NCI-H146 (cell line): ENCODE measurements around the gene RFTN1.
A peak's percentile ranks its signal among the peaks of the same experiment; 100 is the strongest.

Experiments
- DNase-seq: peaks from one replicate; lab custom pipeline; 2025; lab: John Stamatoyannopoulos, UW

The RFTN1 gene

DNA sequence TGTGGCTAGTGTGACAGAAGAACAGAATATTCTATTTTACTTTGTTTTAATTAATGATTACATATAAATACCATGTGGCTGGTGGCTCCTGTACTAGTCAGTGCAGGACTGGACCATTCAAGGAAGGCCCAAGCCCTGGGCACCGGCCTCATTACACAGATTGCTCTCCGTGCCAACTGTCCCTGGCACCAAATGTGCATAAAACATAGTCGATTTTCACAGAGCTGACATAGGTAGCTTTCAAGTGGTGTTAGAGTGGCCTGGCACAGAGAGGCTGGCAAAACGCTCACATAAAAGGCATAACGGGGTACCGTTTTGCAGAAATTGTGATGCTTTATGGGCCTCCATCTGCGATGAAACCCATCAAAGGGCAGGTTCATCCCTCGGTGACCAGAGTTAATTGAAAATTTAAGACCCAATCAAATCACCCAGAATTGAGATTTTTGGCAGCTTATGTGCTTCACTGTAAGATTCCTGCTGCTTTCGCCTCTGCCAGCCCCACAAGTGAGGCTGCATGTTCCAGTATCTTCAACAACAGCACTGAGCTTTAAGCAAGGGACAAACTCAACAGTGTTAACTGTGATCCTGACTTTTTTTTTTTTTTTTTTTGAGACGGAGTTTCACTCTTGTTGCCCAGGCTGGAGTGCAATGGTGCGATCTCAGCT, 25.9 kb downstream of the RFTN1 start:
- DNase-seq, result no peak

DNA sequence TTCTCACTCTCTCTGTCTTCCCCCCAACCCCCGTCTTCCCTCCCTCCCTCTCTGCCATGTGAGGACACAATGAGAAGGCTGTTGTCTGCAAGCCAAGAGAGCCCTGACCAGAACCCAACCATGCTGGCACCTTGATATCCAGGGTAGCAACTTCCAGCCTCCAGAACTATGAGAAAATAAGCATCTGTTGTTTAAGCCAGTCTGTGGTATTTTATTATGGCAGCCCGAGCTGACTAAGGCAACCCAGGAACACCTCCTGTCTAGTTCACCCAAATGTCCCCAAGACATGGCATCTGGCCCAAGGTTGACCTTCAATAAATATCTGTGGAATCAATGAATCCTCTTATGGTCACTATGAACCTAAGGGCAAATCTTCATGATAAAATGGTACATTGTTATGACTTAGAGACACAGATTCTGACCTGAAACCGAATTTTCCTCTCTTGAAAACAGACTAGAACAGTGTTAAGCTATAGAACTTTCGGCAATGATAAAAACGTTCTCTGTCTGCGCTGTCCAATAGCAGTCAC, 26.5 kb downstream of the RFTN1 start:
- no peak for DNase-seq

DNA sequence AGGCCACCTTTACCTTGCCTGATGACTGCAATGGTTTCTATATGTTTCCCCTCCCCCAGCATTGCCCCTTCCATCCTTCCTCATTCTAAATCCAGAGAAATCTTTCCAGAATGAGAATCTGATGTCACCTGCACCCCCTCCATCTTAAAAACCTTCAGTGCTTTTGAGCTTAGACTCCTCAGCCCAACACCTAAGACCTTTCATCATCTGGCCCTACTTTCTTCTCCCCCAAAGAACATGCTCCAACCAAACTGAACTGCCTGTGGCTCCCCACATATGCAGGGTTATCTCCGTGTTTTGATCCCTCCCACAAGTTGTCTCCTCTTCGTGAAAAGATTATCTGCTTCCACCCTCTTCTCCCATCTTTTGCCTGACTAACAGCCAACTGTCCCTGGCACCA, 27.3 kb downstream of the RFTN1 start:
- DNase-seq, result no peak

DNA sequence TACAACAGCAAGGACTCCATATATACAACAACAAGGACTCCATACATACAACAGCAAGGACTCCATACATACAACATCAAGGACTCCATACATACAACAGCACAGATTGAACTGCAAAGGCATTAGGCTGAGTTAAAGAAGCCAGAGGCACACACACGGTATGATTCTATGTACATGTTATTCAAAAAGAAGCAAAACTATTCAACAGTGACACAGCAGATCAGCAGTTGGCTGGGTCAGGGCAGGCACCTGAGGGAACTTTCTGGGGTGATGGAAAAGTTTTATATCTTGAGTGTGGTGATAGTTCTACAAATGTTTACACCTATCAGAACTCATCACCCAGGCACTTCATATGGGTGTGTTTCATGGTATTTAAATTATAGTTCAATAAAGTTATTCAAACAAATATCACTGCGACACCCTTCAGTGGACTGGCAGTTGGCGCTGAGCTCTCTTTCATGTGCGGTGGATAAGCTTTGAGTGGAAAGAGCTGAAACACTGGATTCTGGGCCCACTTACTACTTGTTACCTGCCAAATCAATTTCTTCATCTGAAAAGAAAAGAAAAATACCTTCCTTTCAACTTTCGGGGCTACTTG, 28.0 kb downstream of the RFTN1 start:
- no peak for DNase-seq

DNA sequence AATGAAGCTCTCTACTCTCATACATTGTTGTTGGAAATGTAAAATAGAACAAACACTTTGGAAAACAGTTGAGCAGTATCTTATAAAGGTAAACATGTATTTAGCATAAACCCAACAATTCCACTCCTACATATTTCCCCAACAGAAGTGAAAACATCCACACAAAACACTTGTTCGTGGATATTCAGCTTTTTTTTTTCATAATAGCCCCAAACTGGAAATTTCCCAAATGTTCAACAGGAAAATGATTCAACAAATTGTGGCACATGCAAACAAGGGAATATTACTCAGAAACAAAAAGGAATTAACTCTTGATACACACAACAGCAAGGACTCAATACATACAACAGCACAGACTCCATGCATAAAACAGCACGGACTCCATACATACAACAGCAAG, 28.5 kb downstream of the RFTN1 start:
- DNase-seq, result no peak

DNA sequence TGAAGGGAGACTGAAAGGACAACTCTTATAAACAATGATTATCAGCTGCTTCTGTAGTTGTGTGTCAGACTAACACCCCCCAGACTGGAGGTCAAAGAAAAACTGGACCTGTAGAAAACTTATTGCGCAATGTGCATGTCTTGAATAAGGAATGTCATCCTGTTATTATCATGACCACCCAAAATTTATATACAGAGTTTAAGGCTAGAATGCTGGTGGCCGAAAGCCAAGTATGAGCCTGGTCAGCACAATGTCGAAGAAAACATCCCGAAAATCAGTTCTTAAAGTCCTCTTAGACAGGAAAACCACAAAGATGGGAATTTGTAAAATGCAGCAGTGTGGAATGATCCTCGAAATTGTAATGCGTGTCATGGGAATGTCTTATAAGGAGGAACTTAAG, 29.3 kb downstream of the RFTN1 start:
- DNase-seq, result no peak

DNA sequence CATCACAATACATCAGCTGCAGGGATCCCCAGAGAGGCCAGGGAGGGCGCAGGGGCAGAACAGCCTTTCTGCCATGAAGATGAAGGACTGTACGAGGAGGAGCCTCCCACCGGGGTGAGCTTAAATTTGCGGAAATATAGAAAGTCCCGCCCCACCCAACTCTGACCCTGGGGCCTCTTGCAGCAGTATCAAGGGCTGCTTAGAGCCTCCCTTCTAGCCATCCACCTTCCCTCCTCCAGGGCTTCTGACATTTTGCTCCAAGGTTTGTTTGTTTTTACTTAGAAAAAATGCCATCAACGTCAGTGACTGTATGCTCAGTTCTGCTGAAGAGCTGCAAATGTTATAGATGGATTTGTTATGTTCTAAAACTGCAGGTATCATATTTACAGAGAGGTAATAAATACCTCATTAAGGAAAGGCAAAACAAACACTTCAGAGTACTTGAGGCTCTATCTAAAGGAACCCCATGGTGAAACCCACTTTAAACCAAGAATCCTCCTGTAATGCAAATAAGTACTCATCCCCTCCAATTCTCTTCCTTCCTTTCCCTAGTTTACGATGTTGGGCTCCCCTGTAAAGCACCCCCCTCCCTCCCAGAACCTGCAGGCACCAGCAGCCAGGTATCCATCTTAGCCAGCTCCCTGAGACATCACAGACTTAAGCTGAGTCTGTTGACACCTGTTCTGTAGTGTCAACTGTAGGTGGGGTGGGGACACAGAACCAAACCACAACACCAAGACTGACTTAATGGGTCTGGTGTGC, 30.5 kb downstream of the RFTN1 start:
- DNase-seq, result peak; percentile 70

DNA sequence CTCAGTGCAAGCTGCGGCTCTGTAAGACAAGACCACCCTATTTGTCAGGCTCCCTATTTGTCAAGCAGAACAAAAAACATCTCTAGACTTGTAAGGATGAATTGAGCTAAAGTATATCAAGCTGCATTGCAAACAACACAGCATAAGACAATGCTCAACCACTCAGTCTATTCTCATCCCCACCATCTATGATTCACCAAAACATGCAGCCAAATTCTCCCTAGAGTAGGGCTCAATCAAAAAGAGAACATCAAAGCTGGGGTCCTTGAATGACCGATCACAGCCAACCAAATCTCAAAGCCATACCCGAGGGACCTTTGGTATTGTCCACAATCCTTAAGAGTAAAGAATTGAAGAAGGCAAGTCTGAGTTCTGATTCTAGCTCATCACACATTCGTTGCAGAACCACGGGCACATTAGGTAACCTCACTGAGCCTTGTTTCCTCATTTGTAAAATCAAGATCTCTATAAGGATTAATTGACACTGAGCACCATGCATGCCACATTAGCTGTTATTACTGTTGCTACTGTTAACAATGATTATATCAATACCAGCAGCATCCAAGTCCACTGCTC, 31.2 kb downstream of the RFTN1 start:
- no peak for DNase-seq

DNA sequence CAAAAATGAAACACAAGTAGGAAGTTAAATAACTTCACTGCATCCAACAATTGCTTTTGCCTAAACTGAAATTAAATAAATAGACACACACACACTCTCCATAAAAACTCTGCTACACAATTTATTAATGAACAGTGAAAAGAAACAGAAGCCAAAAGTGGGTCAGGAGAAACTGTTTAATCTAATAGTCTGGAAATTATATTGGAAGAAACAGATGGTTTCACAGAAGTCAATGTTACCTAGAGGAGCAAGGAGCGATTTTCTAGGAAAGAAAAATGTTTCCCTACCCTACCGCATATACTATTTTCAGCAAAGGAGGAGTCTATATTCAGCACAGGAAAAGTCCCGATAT, 32.0 kb downstream of the RFTN1 start:
- no peak for DNase-seq

DNA sequence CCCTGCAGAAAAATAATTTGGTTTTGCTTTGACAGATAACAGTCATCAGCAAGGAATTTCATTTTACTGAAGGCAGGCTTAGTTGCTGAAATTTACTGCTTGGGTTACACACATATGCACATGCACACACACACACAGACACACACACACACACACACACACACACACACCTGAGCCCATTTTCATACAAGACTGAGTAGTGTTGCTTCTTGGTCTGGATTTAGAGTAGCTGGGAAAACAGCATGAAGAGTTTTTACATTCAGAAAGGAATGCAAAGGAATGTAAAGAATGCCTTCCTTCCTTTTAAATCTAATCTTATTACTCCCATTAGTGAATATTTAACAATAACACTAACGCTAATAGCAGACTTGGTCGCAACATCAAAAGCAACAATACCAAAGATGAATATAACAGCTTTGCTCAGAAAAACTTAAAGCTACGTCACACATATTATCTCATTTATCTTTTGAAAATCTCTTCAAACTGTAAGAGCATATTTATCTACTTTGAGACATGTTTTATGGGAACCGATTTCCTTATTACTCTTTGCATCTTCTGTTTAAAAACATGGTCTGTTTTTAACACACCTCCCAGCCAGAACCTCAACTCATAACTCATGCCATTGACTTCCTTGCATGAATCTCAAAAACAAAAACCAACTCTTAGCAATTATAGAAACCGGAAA, 32.5 kb downstream of the RFTN1 start:
- DNase-seq, result no peak

DNA sequence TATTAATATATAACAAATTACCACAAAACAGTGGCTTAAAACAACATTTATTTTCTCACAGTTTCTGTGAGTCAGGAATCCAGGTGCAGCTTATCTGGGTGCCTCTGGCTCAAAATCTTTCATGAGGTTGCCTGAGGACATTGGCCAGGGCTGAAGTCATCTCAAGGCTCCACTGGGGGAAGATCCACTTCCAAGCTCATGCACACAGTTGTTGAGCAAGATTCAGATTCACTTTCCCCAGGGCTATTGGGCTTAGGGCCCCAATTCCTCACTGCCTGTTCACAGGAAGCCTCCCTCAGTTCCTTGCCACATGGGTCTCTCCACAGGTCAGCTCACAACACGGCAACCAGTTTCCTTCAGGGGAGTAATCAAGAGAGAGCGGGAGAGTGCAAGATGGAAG, 35.0 kb downstream of the RFTN1 start:
- DNase-seq, result no peak

DNA sequence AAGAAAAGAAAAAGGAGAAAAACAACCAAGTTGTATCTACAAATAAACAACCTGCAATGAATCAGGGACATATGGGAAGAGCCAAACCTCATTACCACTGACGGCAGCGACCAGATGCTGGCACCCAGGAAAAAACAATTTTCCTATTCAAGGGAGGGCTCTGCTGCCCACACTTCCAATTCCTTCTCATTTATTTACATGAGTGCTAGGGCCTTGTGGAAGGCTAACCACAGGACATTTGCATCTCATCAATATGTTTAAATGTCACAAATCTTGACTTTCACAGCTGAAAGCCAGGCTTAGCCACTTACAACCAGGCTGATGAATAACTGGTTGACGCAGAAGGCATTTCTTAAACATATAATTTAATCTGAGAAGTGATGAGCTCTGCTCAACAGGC, 36.0 kb downstream of the RFTN1 start:
- no peak for DNase-seq

DNA sequence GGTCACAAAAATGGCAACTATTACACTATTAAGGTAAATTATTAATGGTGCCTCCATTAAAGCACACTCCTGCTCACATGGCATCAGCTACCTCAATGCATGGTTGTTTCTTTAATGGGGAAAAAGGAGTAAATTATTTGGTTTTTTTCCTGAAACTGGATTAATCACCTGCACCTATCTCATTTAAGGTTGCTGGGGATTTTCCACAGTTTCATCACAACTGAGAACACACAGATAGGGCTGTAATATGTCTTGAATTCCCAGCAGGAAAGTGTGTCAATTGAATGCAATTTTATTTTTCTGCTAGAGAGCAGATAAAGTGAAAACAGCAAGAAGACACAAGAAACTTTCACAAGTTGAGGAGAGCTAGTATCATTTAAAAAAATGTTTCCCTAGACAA, 36.4 kb downstream of the RFTN1 start:
- no peak for DNase-seq

DNA sequence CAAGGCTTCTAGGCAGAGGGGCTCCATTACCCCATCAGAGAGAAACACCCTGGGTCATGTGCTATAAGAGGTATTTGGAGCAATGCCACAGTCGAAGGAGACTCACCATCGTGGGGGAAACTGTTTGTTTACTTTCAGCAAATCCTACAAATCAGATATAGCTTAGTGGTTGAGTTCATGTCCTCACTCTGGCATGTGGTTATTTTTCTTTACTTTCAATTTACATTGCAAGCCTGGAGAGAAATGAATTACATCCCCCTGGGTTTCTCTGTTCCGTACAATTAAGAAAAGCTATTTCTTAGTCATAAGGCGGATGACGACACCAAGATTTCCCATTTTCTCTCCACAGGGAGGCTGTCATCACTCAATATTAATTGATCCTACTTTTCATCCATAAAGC, 36.9 kb downstream of the RFTN1 start:
- DNase-seq, result no peak

DNA sequence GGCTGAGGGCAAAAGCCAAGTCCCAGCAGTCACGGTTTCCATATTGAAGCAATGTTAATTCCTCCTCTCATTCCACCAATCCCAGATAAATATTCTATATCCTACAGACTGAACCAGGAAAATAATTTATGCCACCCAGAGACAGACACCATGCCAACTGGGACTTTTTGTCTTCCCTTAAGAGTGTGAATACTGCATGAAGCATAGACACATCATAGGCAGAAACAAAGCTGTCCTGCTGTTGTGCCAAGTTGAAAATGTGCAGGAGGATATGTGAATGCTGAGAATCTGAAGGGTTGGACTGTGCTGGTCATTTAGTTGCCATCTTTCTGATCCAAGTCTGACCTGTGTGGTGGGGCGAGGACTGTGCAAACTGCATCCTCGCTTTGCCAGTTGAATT, 37.7 kb downstream of the RFTN1 start:
- no peak for DNase-seq

DNA sequence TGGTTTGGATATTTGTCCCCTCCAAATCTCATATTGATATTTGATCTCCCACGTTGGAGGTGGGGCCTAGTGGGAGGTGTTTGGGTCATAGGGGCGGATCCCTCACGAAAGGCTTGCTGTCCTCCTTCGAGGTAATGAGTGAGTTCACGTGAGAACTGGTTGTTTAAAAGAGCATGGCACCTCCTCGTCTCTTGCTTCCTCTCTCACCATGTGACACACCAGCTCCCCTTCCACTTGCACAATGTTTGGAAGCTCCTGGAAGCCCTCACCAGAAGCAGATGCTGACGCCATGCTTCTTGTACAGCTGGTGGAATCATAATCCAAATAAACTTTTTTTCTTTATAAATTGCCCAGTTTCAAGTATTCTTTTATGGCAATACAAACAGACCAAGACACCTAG, 38.6 kb downstream of the RFTN1 start:
- DNase-seq, result no peak

DNA sequence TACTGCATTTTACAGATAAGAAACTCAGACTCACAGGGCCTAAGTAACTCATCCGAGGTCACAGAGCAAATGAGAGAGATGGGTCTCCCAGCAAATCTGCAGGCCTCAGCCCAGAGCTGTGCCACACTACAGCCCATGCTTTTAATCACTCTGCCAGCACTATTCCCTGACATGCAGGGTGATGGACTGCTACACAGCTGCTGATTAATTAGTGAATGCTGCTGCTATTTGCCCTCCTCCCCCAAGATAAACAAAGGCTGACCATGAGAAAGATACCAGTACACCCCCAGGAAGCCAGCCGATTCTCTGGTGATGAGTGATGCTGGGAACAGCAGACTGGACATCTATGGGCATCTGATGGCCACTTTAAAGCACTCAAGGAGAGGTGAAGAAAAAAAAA, 39.3 kb downstream of the RFTN1 start:
- peak; percentile 82 for DNase-seq

DNA sequence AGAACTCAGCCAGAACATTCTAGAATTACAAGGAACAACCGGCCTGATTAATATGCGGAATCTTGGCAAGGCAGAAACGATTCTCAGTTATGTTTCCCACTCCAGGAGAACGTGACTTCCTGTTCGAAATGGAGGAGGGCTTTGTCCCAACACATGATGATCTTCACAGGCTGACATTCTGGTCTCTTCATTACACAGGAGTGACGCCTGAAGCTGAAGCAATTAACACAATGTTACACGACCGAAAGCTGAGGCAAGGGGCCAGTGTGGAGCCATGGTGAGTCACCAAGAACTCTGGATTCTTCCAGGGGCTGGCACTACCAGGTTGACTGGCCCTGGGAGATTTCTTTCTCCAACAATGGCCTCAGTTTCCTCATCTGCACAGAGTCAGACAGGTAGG, 40.9 kb downstream of the RFTN1 start:
- no peak for DNase-seq

DNA sequence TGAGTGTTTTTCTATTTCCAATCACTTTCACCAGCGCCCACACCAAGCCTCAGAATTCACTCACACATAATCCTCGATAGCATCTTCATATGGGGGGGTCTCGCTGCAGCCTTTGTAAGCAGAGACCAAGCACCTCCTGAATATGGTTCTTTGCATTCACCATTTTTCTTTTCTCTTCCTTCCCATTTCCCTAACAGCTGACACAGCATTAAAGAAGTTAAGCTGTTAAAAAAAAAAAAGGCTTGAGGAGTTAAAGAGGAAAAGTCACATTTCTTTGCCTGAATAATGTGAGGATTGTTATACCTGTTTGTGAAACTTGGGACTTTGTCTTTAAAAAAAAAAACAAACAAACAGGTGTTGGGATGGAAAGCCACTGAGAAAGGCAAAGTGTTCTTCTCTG, 41.6 kb downstream of the RFTN1 start:
- DNase-seq, result no peak

DNA sequence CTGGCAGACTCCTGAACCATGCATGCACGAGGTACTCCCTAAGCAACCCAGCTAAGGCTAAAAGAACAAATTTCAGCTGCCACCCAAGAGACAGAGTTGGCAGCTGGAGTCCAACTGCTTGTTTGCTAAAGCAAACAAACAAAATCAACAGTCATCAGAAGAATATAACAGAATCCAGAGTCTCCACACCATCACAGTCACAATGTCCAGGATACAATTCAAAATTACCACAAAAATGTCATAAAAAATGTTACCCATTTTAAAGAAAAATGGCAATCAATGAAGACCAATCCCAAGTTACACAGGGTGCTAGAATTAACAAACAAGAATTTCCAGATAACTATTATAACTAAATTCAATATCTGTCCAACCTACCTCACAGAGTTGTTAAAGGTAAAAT, 42.9 kb downstream of the RFTN1 start:
- no peak for DNase-seq

DNA sequence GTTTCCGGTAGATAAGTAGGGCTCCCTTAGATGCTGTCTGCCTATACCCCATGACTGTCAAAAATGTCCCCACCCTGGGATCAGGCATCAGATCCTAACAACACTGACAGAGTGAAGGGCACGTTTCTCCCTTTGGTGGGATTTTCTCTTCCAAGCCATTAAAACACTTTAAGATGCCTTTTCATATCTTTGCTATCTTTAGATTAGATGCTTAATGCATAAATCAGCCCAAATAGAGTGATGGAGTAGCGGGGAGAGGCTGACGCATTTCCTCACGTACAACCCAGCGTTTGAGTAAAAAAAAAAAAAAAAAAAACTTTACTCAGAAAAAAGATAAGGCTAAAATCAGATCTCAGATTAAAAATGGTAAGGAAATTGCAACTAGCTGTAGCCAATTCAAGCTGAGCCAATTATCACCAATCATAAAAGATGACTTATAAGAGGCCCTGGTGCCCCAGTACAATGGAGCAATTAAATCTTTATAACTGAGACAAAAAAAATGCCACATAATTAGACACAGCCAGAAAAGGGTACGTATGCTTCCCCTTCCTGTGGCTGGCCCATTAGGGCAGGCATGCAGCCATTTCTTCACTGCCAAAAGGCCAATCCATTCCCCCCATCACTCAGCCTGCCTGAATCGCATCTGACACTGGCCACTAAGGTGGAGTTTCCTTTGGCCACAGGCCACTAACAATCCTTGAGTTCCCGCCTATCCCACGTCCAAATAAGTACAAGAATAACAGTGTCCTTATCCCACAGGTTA, 45.0 kb downstream of the RFTN1 start:
- peak; percentile 64 for DNase-seq

DNA sequence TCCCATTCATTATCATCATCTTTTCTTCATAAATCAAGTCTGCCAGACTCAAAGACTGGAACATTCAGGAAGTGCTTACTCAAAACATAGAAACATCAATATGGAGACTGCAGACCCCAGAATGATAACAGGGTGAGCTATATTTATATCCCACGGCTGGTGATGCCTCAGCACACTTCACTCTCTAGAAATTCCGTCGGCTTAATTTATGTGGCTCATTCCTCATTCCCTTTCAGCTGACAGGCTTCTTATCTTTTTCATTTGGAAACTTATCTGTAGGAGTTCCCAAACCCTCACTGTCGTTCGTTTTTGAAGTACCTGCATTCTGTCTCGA, 45.5 kb downstream of the RFTN1 start:
- no peak for DNase-seq
